HUDEP-2 (cell line): Measurements from ENCODE around the gene STIL.
A peak's percentile ranks its signal among the peaks of the same experiment; 100 is the strongest.

ENCODE experiments used
- DNase-seq, 76 experiments: peaks; one replicate each; lab custom pipeline; 2025; ENCODE audit not compliant: unreplicated experiment in 76 of 76; lab: John Stamatoyannopoulos, UW

STIL gene

GRCh38 chr1:47241114-47242113 lies 72.5 kb downstream of the STIL start:
- peak in 2 of 76 experiments; percentile 4 to 10 for DNase-seq

GRCh38 chr1:47238935-47239592 lies 74.9 kb downstream of the STIL start:
- peak in 27 of 76 experiments; percentile 17 to 71 (median 38) for DNase-seq

GRCh38 chr1:47235806-47236205 lies 78.1 kb downstream of the STIL start:
- no peak for DNase-seq

GRCh38 chr1:47235241-47235681 lies 78.7 kb downstream of the STIL start:
- no peak for DNase-seq

- no peak for DNase-seq
Observed at GRCh38 chr1:47233186-47233585, 80.8 kb downstream of the STIL start.

GRCh38 chr1:47232187-47232874 lies 81.6 kb downstream of the STIL start, which contains the start of gene TAL1:
Gene TAL1 (minus strand): TSS chr1:47232225. CDS start chr1:47225888, 6,337 bp downstream.
- peak in 74 of 76 experiments; percentile 53 to 96 (median 86) for DNase-seq

GRCh38 chr1:47231301-47232186 lies 82.4 kb downstream of the STIL start:
- DNase-seq: peak in 62 of 76 experiments; percentile 22 to 81 (median 64)

- DNase-seq: peak in 11 of 76 experiments; percentile 16 to 62 (median 47)
Observed at GRCh38 chr1:47230692-47231300, 83.2 kb downstream of the STIL start.

GRCh38 chr1:47229886-47230691 lies 83.9 kb downstream of the STIL start:
- peak in 1 of 76 experiments; percentile 32 for DNase-seq

- peak in 71 of 76 experiments; percentile 10 to 83 (median 59) for DNase-seq
Observed at GRCh38 chr1:47229031-47229885, 84.7 kb downstream of the STIL start.

- peak in 2 of 76 experiments; percentile 43 to 54 for DNase-seq
Observed at GRCh38 chr1:47228644-47229030, 85.3 kb downstream of the STIL start.

GRCh38 chr1:47227341-47228232 lies 86.4 kb downstream of the STIL start:
- peak in 7 of 76 experiments; percentile 9 to 36 (median 23) for DNase-seq

GRCh38 chr1:47226839-47227215 lies 87.1 kb downstream of the STIL start:
- DNase-seq: peak in 3 of 76 experiments; percentile 12 to 38 (median 34)

- peak in 69 of 76 experiments; percentile 17 to 79 (median 54) for DNase-seq
Observed at GRCh38 chr1:47226121-47226838, 87.7 kb downstream of the STIL start.

- DNase-seq: peak in 1 of 76 experiments; percentile 18
Observed at GRCh38 chr1:47225430-47226100, 88.4 kb downstream of the STIL start.
